Activated T-helper 1 cell treated with anti-CD3 and anti-CD28 coated beads, Interleukin-12 subunit alpha, Interleukin-12 subunit beta, Interleukin-2, Interleukin-4 antibody, amounts not matched to agents 30 ng/mL and 10 ng/mL and 1 ng/mL, durations not matched to agents 14 hours and 24 hours and 36 hours (primary cell): ENCODE results near the gene PSMA7. TPM values are rescaled to one million over a fixed set of nuclear protein-coding genes. Genes with fewer than 3 reads are reported as not detected.
"Not testable (repeated sequence)": the region's sequence is repeated elsewhere in the genome, so short reads cannot be mapped to it uniquely, and the experiment has no call there.

Experiments used
- DNase-seq: peaks from one replicate; pipeline ENCODE4 v3.0.0; 2021; ENCODE audit warnings: low spot score
- H3K27ac Mint-ChIP-seq: one replicate; pipeline ENCODE4 v1.8.0; 2021; ENCODE audit warnings: mild to moderate bottlenecking, mixed read lengths
- H3K27me3 Mint-ChIP-seq: one replicate; pipeline ENCODE4 v1.8.0; 2022; ENCODE audit warnings: mild to moderate bottlenecking, moderate library complexity, mixed read lengths; ENCODE audit not compliant: insufficient read depth
- H3K36me3 Mint-ChIP-seq: one replicate; pipeline ENCODE4 v1.8.0; 2021; ENCODE audit warnings: low read depth, mixed read lengths
- H3K4me1 Mint-ChIP-seq: one replicate; pipeline ENCODE4 v1.8.0; 2021; ENCODE audit warnings: low read depth, mixed read lengths
- H3K4me3 Mint-ChIP-seq: one replicate; pipeline ENCODE4 v1.8.0; 2021; ENCODE audit warnings: mild to moderate bottlenecking, moderate library complexity, mixed read lengths
- H3K9me3 Mint-ChIP-seq: one replicate; pipeline ENCODE4 v1.8.0; 2021; ENCODE audit warnings: mixed read lengths
- intact Hi-C: fragments of 100-400 bp; cut with micrococcal nuclease; formaldehyde crosslinking; loops from one replicate; pipeline ENCODE4 v1.15.1; 2024
- total RNA-seq: library from RNA; stranded (reverse); gene quantifications from 2 replicates; pipeline ENCODE4 v1.2.3, GENCODE V29; 2022

PSMA7 gene
- total RNA-seq, 1 donor from 2014 or later, result 444 TPM

GRCh38 chr20:62157387-62158087 lies 14.3 kb upstream of the PSMA7 start:
- H3K4me3 Mint-ChIP-seq, result no peak overlapping the region
- intact Hi-C loops, result loop anchor here (1.0 to 2.0 kb wide), 3 partner anchors 15 to 147 kb away; partner anchors contain the start of genes MTG2, PSMA7 and SS18L1
- DNase-seq, result no peak
- peaks cover 2% of the 10 kb centered on the region for H3K27me3 Mint-ChIP-seq
- H3K4me1 Mint-ChIP-seq, result peaks cover 16% of the 10 kb centered on the region
- peaks cover 33% of the 10 kb centered on the region for H3K36me3 Mint-ChIP-seq
- peaks cover 14% of the 10 kb centered on the region for H3K9me3 Mint-ChIP-seq
- no peak overlapping the region for H3K27ac Mint-ChIP-seq

GRCh38 chr20:62156592-62157386 lies 13.6 kb upstream of the PSMA7 start:
- Mint-ChIP-seq H3K27ac (no peak overlapping the region), H3K4me3 (no peak overlapping the region), H3K36me3 (peaks cover 36% of the 10 kb centered on the region), H3K4me1 (peaks cover 19% of the 10 kb centered on the region), H3K9me3 (peaks cover 18% of the 10 kb centered on the region), H3K27me3 (peaks cover 2% of the 10 kb centered on the region)
- DNase-seq, result peak; percentile 61
- intact Hi-C loops, result loop anchor here (1.0 to 2.0 kb wide), 3 partner anchors 14 to 146 kb away; partner anchors contain the start of genes MTG2, PSMA7 and SS18L1

- Mint-ChIP-seq H3K36me3 (peaks cover 35% of the 10 kb centered on the region), H3K4me1 (peaks cover 19% of the 10 kb centered on the region), H3K9me3 (peaks cover 18% of the 10 kb centered on the region), H3K27me3 (peaks cover 2% of the 10 kb centered on the region), H3K27ac (no peak overlapping the region), H3K4me3 (no peak overlapping the region)
- no peak for DNase-seq
- intact Hi-C loops, result loop anchor here (2.0 kb wide), 2 partner anchors 13 to 27 kb away; partner anchors contain the start of genes MTG2, PSMA7 and SS18L1
Measured at GRCh38 chr20:62156254-62156556, 13.0 kb upstream of the PSMA7 start.

- peaks cover 2% of the 10 kb centered on the region for H3K27me3 Mint-ChIP-seq
- H3K4me1 Mint-ChIP-seq, result peaks cover 19% of the 10 kb centered on the region
- intact Hi-C loops, result loop anchor here (2.0 kb wide), 2 partner anchors 13 to 27 kb away; partner anchors contain the start of genes MTG2, PSMA7 and SS18L1
- H3K4me3 Mint-ChIP-seq, result no peak overlapping the region
- no peak overlapping the region for H3K27ac Mint-ChIP-seq
- DNase-seq, result no peak
- H3K36me3 Mint-ChIP-seq, result peaks cover 35% of the 10 kb centered on the region
- H3K9me3 Mint-ChIP-seq, result peaks cover 18% of the 10 kb centered on the region
Measured at GRCh38 chr20:62155428-62156253, 12.4 kb upstream of the PSMA7 start.

- peaks cover 7% of the 10 kb centered on the region for H3K4me1 Mint-ChIP-seq
- H3K27me3 Mint-ChIP-seq, result no peaks in the 10 kb centered on the region
- no peak overlapping the region for H3K27ac Mint-ChIP-seq
- intact Hi-C loops, result no loop called here
- H3K9me3 Mint-ChIP-seq, result peaks cover 18% of the 10 kb centered on the region
- peaks cover 33% of the 10 kb centered on the region for H3K36me3 Mint-ChIP-seq
- no peak for DNase-seq
- H3K4me3 Mint-ChIP-seq, result no peak overlapping the region
Measured at GRCh38 chr20:62151835-62152364, 8.7 kb upstream of the PSMA7 start.

GRCh38 chr20:62151225-62151624 lies 8.0 kb upstream of the PSMA7 start:
- H3K4me1 Mint-ChIP-seq, result peaks cover 7% of the 10 kb centered on the region
- H3K36me3 Mint-ChIP-seq, result peaks cover 33% of the 10 kb centered on the region
- H3K9me3 Mint-ChIP-seq, result peaks cover 18% of the 10 kb centered on the region
- H3K27ac Mint-ChIP-seq, result no peak overlapping the region
- no peak overlapping the region for H3K4me3 Mint-ChIP-seq
- H3K27me3 Mint-ChIP-seq, result no peaks in the 10 kb centered on the region
- DNase-seq, result no peak
- intact Hi-C loops, result no loop called here

- peaks cover 12% of the 10 kb centered on the region for H3K4me1 Mint-ChIP-seq
- no peak overlapping the region for H3K4me3 Mint-ChIP-seq
- intact Hi-C loops, result no loop called here
- no peaks in the 10 kb centered on the region for H3K27me3 Mint-ChIP-seq
- H3K36me3 Mint-ChIP-seq, result peaks cover 30% of the 10 kb centered on the region
- no peak overlapping the region for H3K27ac Mint-ChIP-seq
- no peak for DNase-seq
- peaks cover 18% of the 10 kb centered on the region for H3K9me3 Mint-ChIP-seq
Measured at GRCh38 chr20:62150310-62150575, 7.0 kb upstream of the PSMA7 start.

- intact Hi-C loops, result loop anchor here (5.0 kb wide), 1 partner anchor 473 kb away; no protein-coding TSS in a partner anchor
- Mint-ChIP-seq H3K27me3 (no peaks in the 10 kb centered on the region), H3K9me3 (peaks cover 18% of the 10 kb centered on the region), H3K4me3 (no peak overlapping the region), H3K36me3 (peaks cover 28% of the 10 kb centered on the region), H3K4me1 (peaks cover 17% of the 10 kb centered on the region), H3K27ac (no peak overlapping the region)
- DNase-seq, result no peak
Measured at GRCh38 chr20:62149532-62150309, 6.5 kb upstream of the PSMA7 start.

- H3K4me1 Mint-ChIP-seq, result peaks cover 21% of the 10 kb centered on the region
- no peak for DNase-seq
- peaks cover 21% of the 10 kb centered on the region for H3K36me3 Mint-ChIP-seq
- H3K27ac Mint-ChIP-seq, result no peak overlapping the region
- no peaks in the 10 kb centered on the region for H3K27me3 Mint-ChIP-seq
- H3K4me3 Mint-ChIP-seq, result no peak overlapping the region
- intact Hi-C loops, result loop anchor here (5.0 kb wide), 1 partner anchor 473 kb away; no protein-coding TSS in a partner anchor
- peaks cover 15% of the 10 kb centered on the region for H3K9me3 Mint-ChIP-seq
Measured at GRCh38 chr20:62148908-62149314, 5.7 kb upstream of the PSMA7 start.

GRCh38 chr20:62148383-62148782 lies 5.2 kb upstream of the PSMA7 start:
- DNase-seq, H3K27ac Mint-ChIP-seq, H3K9me3 Mint-ChIP-seq, H3K4me3 Mint-ChIP-seq, H3K27me3 Mint-ChIP-seq: not testable (repeated sequence)
- intact Hi-C loops, result loop anchor here (5.0 kb wide), 1 partner anchor 474 kb away; no protein-coding TSS in a partner anchor
- Mint-ChIP-seq H3K4me1 (peaks cover 21% of the 10 kb centered on the region), H3K36me3 (peaks cover 16% of the 10 kb centered on the region)

GRCh38 chr20:62147528-62147927 lies 4.3 kb upstream of the PSMA7 start:
- Mint-ChIP-seq H3K9me3 (peaks cover 4% of the 10 kb centered on the region), H3K36me3 (peaks cover 8% of the 10 kb centered on the region), H3K27me3 (no peaks in the 10 kb centered on the region), H3K27ac (no peak overlapping the region), H3K4me1 (peaks cover 17% of the 10 kb centered on the region), H3K4me3 (no peak overlapping the region)
- DNase-seq, result no peak
- intact Hi-C loops, result loop anchor here (5.0 kb wide), 1 partner anchor 475 kb away; no protein-coding TSS in a partner anchor

- intact Hi-C loops, result loop anchor here (5.0 kb wide), 1 partner anchor 475 kb away; no protein-coding TSS in a partner anchor
- H3K36me3 Mint-ChIP-seq, result peaks cover 7% of the 10 kb centered on the region
- no peak overlapping the region for H3K4me3 Mint-ChIP-seq
- H3K27ac Mint-ChIP-seq, result no peak overlapping the region
- H3K27me3 Mint-ChIP-seq, result no peaks in the 10 kb centered on the region
- H3K4me1 Mint-ChIP-seq, result peaks cover 16% of the 10 kb centered on the region
- DNase-seq, result no peak
- peaks cover under 1% of the 10 kb centered on the region for H3K9me3 Mint-ChIP-seq
Measured at GRCh38 chr20:62147125-62147524, 3.9 kb upstream of the PSMA7 start.
